WTC11 (cell line): ENCODE results near the gene CCDC93. TPM values are rescaled to one million over a fixed set of nuclear protein-coding genes. Genes with fewer than 3 reads are reported as not detected.

Experiments used
- ATAC-seq: fragments of 200-7000 bp; cut with Tn5 transposase; 2 replicates; pipeline ENCODE4 v1.10.0; 2021; ENCODE audit warnings: mild to moderate bottlenecking, moderate library complexity
- CTCF ChIA-PET: fragments of 300-600 bp; sonication (Branson Sonifier 250); formaldehyde crosslinking; loops from one replicate; lab custom pipeline; 2021; ENCODE audit warnings: antibody characterized with exemption; lab: Charles Lee
- POLR2A ChIA-PET: fragments of 350-600 bp; sonication (Branson Sonifier 250); formaldehyde crosslinking; loops from one replicate; lab custom pipeline; 2021; ENCODE audit warnings: antibody characterized with exemption; lab: Charles Lee
- DNase-seq: peaks from one replicate; pipeline ENCODE4 v3.0.0; 2021; ENCODE audit warnings: low spot score
- H3K27ac Mint-ChIP-seq: 2 replicates; pipeline ENCODE4 v1.8.0; 2021; ENCODE audit warnings: mixed read lengths
- H3K27me3 Mint-ChIP-seq: 2 replicates; pipeline ENCODE4 v1.8.0; 2021; ENCODE audit warnings: low read depth, mild to moderate bottlenecking, moderate library complexity, mixed read lengths
- H3K36me3 Mint-ChIP-seq: 2 replicates; pipeline ENCODE4 v1.8.0; 2021; ENCODE audit warnings: mixed read lengths
- H3K4me1 Mint-ChIP-seq: 2 replicates; pipeline ENCODE4 v1.8.0; 2022; ENCODE audit warnings: mixed read lengths
- H3K4me3 Mint-ChIP-seq: 2 replicates; pipeline ENCODE4 v1.8.0; 2021; ENCODE audit warnings: mild to moderate bottlenecking, moderate library complexity, mixed read lengths
- H3K9me3 Mint-ChIP-seq: 2 replicates; pipeline ENCODE4 v1.8.0; 2021; ENCODE audit warnings: mixed read lengths
- ERG ChIP-seq: fragments of 250-450 bp; sonication (Bioruptor Pico); IDR thresholded peaks from 2 replicates; pipeline ENCODE4 v1.8.0; 2021; ENCODE audit warnings: mild to moderate bottlenecking
- FOXK1 ChIP-seq: sonication (generic); formaldehyde crosslinking; IDR thresholded peaks from 2 replicates; pipeline ENCODE4 v1.8.0; 2022; ENCODE audit warnings: mild to moderate bottlenecking, moderate library complexity, missing genetic modification reagents
- GABPB1 ChIP-seq: sonication (generic); formaldehyde crosslinking; IDR thresholded peaks from 2 replicates; pipeline ENCODE4 v1.8.1; 2023; ENCODE audit warnings: mild to moderate bottlenecking, missing genetic modification reagents
- HMGXB4 ChIP-seq: sonication (generic); formaldehyde crosslinking; IDR thresholded peaks from 2 replicates; pipeline ENCODE4 v1.8.1; 2023; ENCODE audit warnings: mild to moderate bottlenecking, moderate library complexity, missing genetic modification reagents
- PRRX2 ChIP-seq: fragments of 250-450 bp; sonication (Bioruptor Pico); IDR thresholded peaks from 2 replicates; pipeline ENCODE4 v1.8.0; 2021; ENCODE audit warnings: mild to moderate bottlenecking
- SOX15 ChIP-seq: fragments of 250-450 bp; sonication (Bioruptor Pico); IDR thresholded peaks from 2 replicates; pipeline ENCODE4 v1.9.0; 2021; ENCODE audit warnings: mild to moderate bottlenecking
- TEAD4 ChIP-seq: sonication (generic); formaldehyde crosslinking; IDR thresholded peaks from 2 replicates; pipeline ENCODE4 v1.8.0; 2022; ENCODE audit warnings: mild to moderate bottlenecking, missing genetic modification reagents
- ZNF423 ChIP-seq: fragments of 250-450 bp; sonication (Bioruptor Pico); IDR thresholded peaks from 2 replicates; pipeline ENCODE4 v2.1.2; 2022; ENCODE audit warnings: mild to moderate bottlenecking, moderate library complexity
- total RNA-seq: library from RNA; stranded (reverse); gene quantifications from 3 replicates; pipeline ENCODE4 v1.2.3, GENCODE V29; 2021

Gene CCDC93
- total RNA-seq, 1 experiment from 2014 or later, result 16.9 TPM

- DNase-seq (no peak), ATAC-seq (no peak)
- no peaks in the 10 kb centered on the region for H3K9me3 Mint-ChIP-seq
- H3K4me3 Mint-ChIP-seq, result no peak overlapping the region
- peaks cover 16% of the 10 kb centered on the region for H3K27me3 Mint-ChIP-seq
- ChIA-PET CTCF (no interaction called here), POLR2A (no interaction called here)
- no peaks in the 10 kb centered on the region for H3K36me3 Mint-ChIP-seq
- no peaks in the 10 kb centered on the region for H3K4me1 Mint-ChIP-seq
- H3K27ac Mint-ChIP-seq, result no peak overlapping the region
- no peak for TF ChIP-seq ZNF423
- TF ChIP-seq ERG (CRISPR knock-in tag), result no peak
- TF ChIP-seq HMGXB4, result no peak
- TF ChIP-seq GABPB1, result no peak
- no peak for TF ChIP-seq TEAD4 (CRISPR knock-in tag)
- TF ChIP-seq SOX15 (CRISPR knock-in tag), result no peak
- TF ChIP-seq PRRX2 (CRISPR knock-in tag), result no peak
- TF ChIP-seq FOXK1 (CRISPR knock-in tag), result no peak
These were observed 138.1 kb downstream of the CCDC93 start for GRCh38 chr2:117875786-117876185.

Other genes starting within 250 kb of the CCDC93 start
- 76.2 to 107 TPM (median 83.3 TPM) in 3 replicates for gene DDX18, start 199.4 kb downstream of the CCDC93 start, total RNA-seq
- gene INSIG2, start 74.4 kb upstream of the CCDC93 start, total RNA-seq, result 10.7 to 11.9 TPM (median 10.8 TPM) in 3 replicates